HepG2 (cell line): ENCODE data around the gene MARVELD3. TPM values are rescaled to one million over a fixed set of nuclear protein-coding genes. Genes with fewer than 3 reads are reported as not detected.
"Not testable (repeated sequence)": the region's sequence is repeated elsewhere in the genome, so short reads cannot be mapped to it uniquely, and the experiment has no call there.

Experiments used
- ATAC-seq: fragments of 200-7000 bp; cut with Tn5 transposase; 3 replicates; pipeline ENCODE4 v1.9.1; 2020; ENCODE audit warnings: mild to moderate bottlenecking, moderate library complexity
- BruUV-seq: library from RNA; stranded (reverse); fragments of 400-500 nt; replicated peaks from 2 replicates; lab custom pipeline; 2021; lab: Mats Ljungman, UMichigan
- CTCF ChIA-PET: fragments of 300-600 bp; formaldehyde crosslinking; extraction: SDS; loops from one replicate; lab custom pipeline; 2021; ENCODE audit warnings: low total read pairs, inconsistent platforms, low intra/inter-chr PET ratio; lab: Yijun Ruan, JAX
- POLR2A ChIA-PET: fragments of 350-600 bp; sonication (Branson Sonifier 250); formaldehyde crosslinking; loops from one replicate; lab custom pipeline; 2020; ENCODE audit warnings: antibody characterized with exemption, inconsistent platforms; lab: Yijun Ruan, JAX
- DNase-seq: peaks from one replicate; pipeline ENCODE4 v3.0.0-alpha.2; 2015; ENCODE audit warnings: low spot score
- FAIRE-seq: peaks from 3 replicates; lab custom pipeline; 2011; peaks lifted over from hg19 to GRCh38; lab: Jason Lieb, UNC
- H2AFZ ChIP-seq: one replicate; pipeline ENCODE4 v1.6.1; 2011; ENCODE audit warnings: low read length, inconsistent platforms
- H3K27ac ChIP-seq: fragments of 300-600 bp; 3 replicates; pipeline ENCODE4 v1.8.0; 2011; ENCODE audit warnings: mixed run types, mild to moderate bottlenecking, mixed read lengths, low read length, inconsistent platforms; ENCODE audit not compliant: insufficient read depth; ENCODE audit errors: extremely low read length
- H3K27me3 ChIP-seq, 2 experiments: fragments of 200-600 bp in 1 of 2; 2 replicates in 1 of 2; 3 replicates in 1 of 2; pipeline versions ENCODE4 v1.6.0 to v1.8.0; 2011; ENCODE audit warnings: low read length in 2 of 2, mild to moderate bottlenecking in 2 of 2, moderate library complexity in 2 of 2, inconsistent platforms in 1 of 2; ENCODE audit not compliant: insufficient read depth in 2 of 2, control insufficient read depth in 1 of 2
- H3K36me3 ChIP-seq, 2 experiments: fragments of 200-600 bp in 1 of 2; replicated peaks in 1 of 2; 2 replicates in 1 of 2; 3 replicates in 1 of 2; pipeline versions ENCODE4 v1.5.1 to v1.8.0; 2011; ENCODE audit warnings: low read length in 2 of 2, inconsistent platforms in 1 of 2; ENCODE audit not compliant: insufficient read depth in 2 of 2, control insufficient read depth in 1 of 2
- H3K4me1 ChIP-seq: 2 replicates; pipeline ENCODE4 v1.5.1; 2012; ENCODE audit warnings: low read length, inconsistent platforms; ENCODE audit not compliant: insufficient read depth
- H3K4me2 ChIP-seq: 2 replicates; pipeline ENCODE4 v1.6.0; 2011; ENCODE audit warnings: low read depth, low read length, inconsistent platforms
- H3K4me3 ChIP-seq, 3 experiments: fragments of 200-600 bp in 1 of 3; sonication (generic), shearing (Covaris generic) in 1 of 3; replicated peaks in 1 of 3; 2 replicates each; pipeline ENCODE4 v1.5.1; 2011 to 2016; ENCODE audit warnings: low read length in 3 of 3, inconsistent platforms in 2 of 3, low read depth in 2 of 3, mild to moderate bottlenecking in 2 of 3, control low read depth in 1 of 3, mixed read lengths in 1 of 3; ENCODE audit not compliant: insufficient read depth in 1 of 3
- H3K79me2 ChIP-seq: one replicate; pipeline ENCODE4 v1.6.1; 2011; ENCODE audit warnings: low read length, inconsistent platforms; ENCODE audit not compliant: insufficient read depth
- H3K9ac ChIP-seq: 2 replicates; pipeline ENCODE4 v1.6.0; 2011; ENCODE audit warnings: mild to moderate bottlenecking, low read depth, low read length, inconsistent platforms; ENCODE audit not compliant: insufficient read depth
- H3K9me3 ChIP-seq: 2 replicates; pipeline ENCODE4 v1.5.1; 2012; ENCODE audit warnings: mild to moderate bottlenecking, low read length
- H4K20me1 ChIP-seq: 2 replicates; pipeline ENCODE4 v1.6.0; 2011; ENCODE audit warnings: inconsistent platforms, mild to moderate bottlenecking, low read length, moderate library complexity; ENCODE audit not compliant: insufficient read depth
- CEBPG ChIP-seq: IDR thresholded peaks from 2 replicates; pipeline ENCODE4 v1.6.1; 2016
- CREB1 ChIP-seq, 2 experiments: fragments of 450-650 bp in 1 of 2; IDR thresholded peaks; 2 replicates each; pipeline ENCODE4 v1.6.1; 2016 to 2017; ENCODE audit warnings: control low read depth in 1 of 2, mild to moderate bottlenecking in 1 of 2, missing compliant biosample characterization in 1 of 2, missing genetic modification characterization in 1 of 2
- CREM ChIP-seq, 2 experiments: sonication (generic) in 1 of 2; formaldehyde crosslinking in 1 of 2; IDR thresholded peaks; 2 replicates each; pipeline versions ENCODE4 v1.4.0 to v1.6.1; 2016 to 2020; ENCODE audit warnings: antibody characterized with exemption in 1 of 2, mild to moderate bottlenecking in 1 of 2, missing genetic modification reagents in 1 of 2
- EP300 ChIP-seq, 3 experiments: sonication (generic) in 1 of 3; formaldehyde crosslinking in 1 of 3; IDR thresholded peaks; 2 replicates each; pipeline versions ENCODE4 v1.5.1 to v1.6.1; 2011 to 2020; ENCODE audit warnings: low read depth in 2 of 3, low read length in 2 of 3, borderline replicate concordance in 1 of 3, improper control_type of control experiment in 1 of 3, mild to moderate bottlenecking in 1 of 3, missing genetic modification reagents in 1 of 3, moderate library complexity in 1 of 3
- FOSL1 ChIP-seq: sonication (generic); formaldehyde crosslinking; IDR thresholded peaks from 2 replicates; pipeline ENCODE4 v1.9.0; 2021; ENCODE audit warnings: missing genetic modification reagents, borderline replicate concordance
- HOXA5 ChIP-seq: sonication (generic); formaldehyde crosslinking; IDR thresholded peaks from 2 replicates; pipeline ENCODE4 v1.4.0; 2020; ENCODE audit warnings: missing genetic modification reagents
- KDM3A ChIP-seq: IDR thresholded peaks from 2 replicates; pipeline ENCODE4 v1.6.1; 2018; ENCODE audit warnings: low read depth, missing compliant biosample characterization
- KDM6A ChIP-seq: IDR thresholded peaks from 2 replicates; pipeline ENCODE4 v1.6.1; 2016; ENCODE audit warnings: low read depth
- MAFF ChIP-seq: IDR thresholded peaks from 2 replicates; pipeline ENCODE4 v1.6.1; 2011; ENCODE audit warnings: low read depth, low read length, improper control_type of control experiment
- PHF21A ChIP-seq: sonication (generic); formaldehyde crosslinking; IDR thresholded peaks from 2 replicates; pipeline ENCODE4 v1.5.0; 2020; ENCODE audit warnings: mild to moderate bottlenecking, missing genetic modification reagents
- RCOR2 ChIP-seq: IDR thresholded peaks from 2 replicates; pipeline ENCODE4 v1.6.1; 2016; ENCODE audit warnings: missing biosample characterization, missing genetic modification reagents
- SAP130 ChIP-seq: IDR thresholded peaks from 2 replicates; pipeline ENCODE4 v1.6.1; 2016; ENCODE audit warnings: low read depth
- SOX13 ChIP-seq, 3 experiments: fragments of 450-650 bp in 1 of 3; sonication (generic) in 1 of 3; formaldehyde crosslinking in 1 of 3; IDR thresholded peaks in 2 of 3; conservative IDR thresholded peaks in 1 of 3; 2 replicates each; pipeline versions ENCODE4 v1.5.0 to v1.6.1; 2016 to 2020; ENCODE audit warnings: antibody characterized with exemption in 1 of 3, mild to moderate bottlenecking in 1 of 3, missing compliant biosample characterization in 1 of 3, missing genetic modification reagents in 1 of 3, moderate library complexity in 1 of 3
- THAP11 ChIP-seq: IDR thresholded peaks from 2 replicates; pipeline ENCODE4 v1.6.1; 2016; ENCODE audit warnings: missing biosample characterization, missing genetic modification reagents
- YEATS2 ChIP-seq: sonication (generic); formaldehyde crosslinking; IDR thresholded peaks from 2 replicates; pipeline ENCODE4 v1.4.0; 2020; ENCODE audit warnings: missing genetic modification reagents, borderline replicate concordance
- WGBS: methylation state at CpG from one replicate; pipeline ENCODE4 v1.1.6; 2017; ENCODE audit warnings: low lambda C conversion rate; 5-methylcytosine and 5-hydroxymethylcytosine counted together
- in situ Hi-C: cut with HindIII; loops from 2 replicates; pipeline ENCODE4 v1.10.0; 2017; ENCODE audit warnings: low pct_unique_long_range_greater_than_20kb; ENCODE audit not compliant: extremely low pct_ligation_motif_present
- intact Hi-C: fragments of 100-400 bp; cut with micrococcal nuclease; formaldehyde crosslinking; loops from one replicate; pipeline ENCODE4 v1.10.0; 2022; ENCODE audit not compliant: unreplicated experiment
- polyA plus RNA-seq, 8 experiments: library from polyadenylated mRNA; depleted of rRNA in 3 of 8; stranded (reverse) in 7 of 8; unstranded in 1 of 8; fragments of >200 nt; fragmentation: Illumina TruSeq in 4 of 8; extraction: Trizol in 4 of 8; gene quantifications; 2 replicates each; pipeline versions ENCODE4 v1.2.1 to v1.2.3, GENCODE V29; 2011 to 2016; ENCODE audit warnings: low read depth in 4 of 8, missing spikeins in 1 of 8, mixed read lengths in 1 of 8; ENCODE audit not compliant: insufficient read depth in 1 of 8
- total RNA-seq, 5 experiments: library from RNA; depleted of rRNA; stranded (reverse); fragments of >200 nt; fragmentation: Illumina TruSeq; extraction: Trizol; gene quantifications; 2 replicates each; pipeline ENCODE4 v1.2.3, GENCODE V29; 2016; ENCODE audit warnings: low read depth in 1 of 5
- TF ChIP-seq, protein P1 (sequence below): sonication (generic); formaldehyde crosslinking; IDR thresholded peaks from 2 replicates; pipeline ENCODE4 v1.4.0; 2020; ENCODE audit warnings: mild to moderate bottlenecking, missing genetic modification reagents, borderline replicate concordance
- TF ChIP-seq, protein P2 (sequence below): sonication (generic); formaldehyde crosslinking; IDR thresholded peaks from 2 replicates; pipeline ENCODE4 v1.4.0; 2020; ENCODE audit warnings: missing genetic modification reagents, borderline replicate concordance

The MARVELD3 gene
- total and polyA plus RNA-seq, 2 of the 13 experiments (the other 11 are each of a cell fraction or from before 2014, with no cell fraction given) = 4.8 to 5.6 TPM

DNA sequence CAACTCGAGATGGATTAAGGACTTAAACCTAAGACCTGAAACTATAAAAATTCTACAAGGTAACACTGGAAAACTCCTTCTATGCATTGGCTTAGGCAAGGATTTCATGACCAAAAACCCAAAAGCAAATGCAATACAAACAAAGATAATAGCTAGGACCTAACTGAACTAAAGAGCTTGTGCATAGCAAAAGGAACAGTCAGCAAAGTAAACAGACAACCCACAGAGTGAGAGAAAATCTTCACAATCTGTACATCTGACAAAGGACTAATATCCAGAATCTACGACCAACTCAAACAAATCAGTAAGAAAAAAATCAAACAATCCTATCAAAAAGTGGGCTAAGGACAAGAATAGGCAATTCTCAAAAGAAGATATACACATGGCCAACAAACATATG, 27.6 kb upstream of the MARVELD3 start:
- H2AFZ ChIP-seq; ATAC-seq; CTCF ChIA-PET; H3K9ac ChIP-seq; H3K79me2 ChIP-seq; H3K9me3 ChIP-seq; H3K27me3 ChIP-seq; BruUV-seq; intact Hi-C loops; in situ Hi-C loops; H4K20me1 ChIP-seq; H3K36me3 ChIP-seq; TF ChIP-seq CREM (CRISPR knock-in tag; IDR thresholded peaks at IDR 0.05); EP300 (CRISPR knock-in tag; IDR thresholded peaks at IDR 0.05; ENCODE audit: borderline replicate concordance): not testable (repeated sequence)
- H3K4me1 ChIP-seq = peaks cover 83% of the 10 kb centered on the region
- DNase-seq = peak; percentile 84
- peak overlapping the region; percentile 47 for H3K27ac ChIP-seq
- peak overlapping the region in 1 of 3 experiments; percentile 11; a peak in 1 of 6 replicates for H3K4me3 ChIP-seq
- POLR2A ChIA-PET = interaction anchor here (0.6 to 2.6 kb wide), 8 partner anchors 9 to 464 kb away, joined by 3 to 19 read pairs (median 8); no protein-coding TSS in a partner anchor
- H3K4me2 ChIP-seq = peak overlapping the region; percentile 40
- WGBS = 0% methylated on average over 2 of the region's 2 CpGs
- peak; percentile 32 for FAIRE-seq
- TF ChIP-seq SAP130 (CRISPR knock-in tag) (peak; percentile 78), YEATS2 (CRISPR knock-in tag) (peak; percentile 29; the same call in 1 of the 2 replicates), HOXA5 (CRISPR knock-in tag) (peak; percentile 57; the same call in 1 of the 2 replicates), CREM (IDR thresholded peaks at IDR 0.05) (peak; percentile 61), CREB1 (IDR thresholded peaks at IDR 0.05) (0 out of 2 replicates have a peak, but pooled peaks have one; percentile 26), CREB1 (CRISPR knock-in tag; IDR thresholded peaks at IDR 0.05) (0 out of 2 replicates have a peak, but pooled peaks have one; percentile 18), CEBPG (CRISPR knock-in tag) (peak; percentile 62; the same call in 1 of the 2 replicates), SOX13 (IDR thresholded peaks at IDR 0.05) (peak; percentile 28; the same call in 1 of the 2 replicates), SOX13 (CRISPR knock-in tag; conservative IDR thresholded peaks at IDR 0.05 in 1 of 2, IDR thresholded peaks at IDR 0.05 in 1 of 2) (peak in 1 of 2 experiments; percentile 89; a peak in 2 of 4 replicates), THAP11 (CRISPR knock-in tag) (peak; percentile 40; the same call in 1 of the 2 replicates), MAFF (peak; percentile 69), RCOR2 (CRISPR knock-in tag) (peak; percentile 21; the same call in 1 of the 2 replicates), KDM3A (CRISPR knock-in tag) (0 out of 2 replicates have a peak, but pooled peaks have one; percentile 30), PHF21A (0 out of 2 replicates have a peak, but pooled peaks have one; percentile 30), EP300 (IDR thresholded peaks at IDR 0.05; ENCODE audit: low read depth in 2 of 2, low read length in 2 of 2) (peak in 1 of 2 experiments; percentile 75; a peak in 2 of 4 replicates), KDM6A (CRISPR knock-in tag) (0 out of 2 replicates have a peak, but pooled peaks have one; percentile 63), FOSL1 (CRISPR knock-in tag) (peak; percentile 92)
- TF ChIP-seq, protein P1, sequence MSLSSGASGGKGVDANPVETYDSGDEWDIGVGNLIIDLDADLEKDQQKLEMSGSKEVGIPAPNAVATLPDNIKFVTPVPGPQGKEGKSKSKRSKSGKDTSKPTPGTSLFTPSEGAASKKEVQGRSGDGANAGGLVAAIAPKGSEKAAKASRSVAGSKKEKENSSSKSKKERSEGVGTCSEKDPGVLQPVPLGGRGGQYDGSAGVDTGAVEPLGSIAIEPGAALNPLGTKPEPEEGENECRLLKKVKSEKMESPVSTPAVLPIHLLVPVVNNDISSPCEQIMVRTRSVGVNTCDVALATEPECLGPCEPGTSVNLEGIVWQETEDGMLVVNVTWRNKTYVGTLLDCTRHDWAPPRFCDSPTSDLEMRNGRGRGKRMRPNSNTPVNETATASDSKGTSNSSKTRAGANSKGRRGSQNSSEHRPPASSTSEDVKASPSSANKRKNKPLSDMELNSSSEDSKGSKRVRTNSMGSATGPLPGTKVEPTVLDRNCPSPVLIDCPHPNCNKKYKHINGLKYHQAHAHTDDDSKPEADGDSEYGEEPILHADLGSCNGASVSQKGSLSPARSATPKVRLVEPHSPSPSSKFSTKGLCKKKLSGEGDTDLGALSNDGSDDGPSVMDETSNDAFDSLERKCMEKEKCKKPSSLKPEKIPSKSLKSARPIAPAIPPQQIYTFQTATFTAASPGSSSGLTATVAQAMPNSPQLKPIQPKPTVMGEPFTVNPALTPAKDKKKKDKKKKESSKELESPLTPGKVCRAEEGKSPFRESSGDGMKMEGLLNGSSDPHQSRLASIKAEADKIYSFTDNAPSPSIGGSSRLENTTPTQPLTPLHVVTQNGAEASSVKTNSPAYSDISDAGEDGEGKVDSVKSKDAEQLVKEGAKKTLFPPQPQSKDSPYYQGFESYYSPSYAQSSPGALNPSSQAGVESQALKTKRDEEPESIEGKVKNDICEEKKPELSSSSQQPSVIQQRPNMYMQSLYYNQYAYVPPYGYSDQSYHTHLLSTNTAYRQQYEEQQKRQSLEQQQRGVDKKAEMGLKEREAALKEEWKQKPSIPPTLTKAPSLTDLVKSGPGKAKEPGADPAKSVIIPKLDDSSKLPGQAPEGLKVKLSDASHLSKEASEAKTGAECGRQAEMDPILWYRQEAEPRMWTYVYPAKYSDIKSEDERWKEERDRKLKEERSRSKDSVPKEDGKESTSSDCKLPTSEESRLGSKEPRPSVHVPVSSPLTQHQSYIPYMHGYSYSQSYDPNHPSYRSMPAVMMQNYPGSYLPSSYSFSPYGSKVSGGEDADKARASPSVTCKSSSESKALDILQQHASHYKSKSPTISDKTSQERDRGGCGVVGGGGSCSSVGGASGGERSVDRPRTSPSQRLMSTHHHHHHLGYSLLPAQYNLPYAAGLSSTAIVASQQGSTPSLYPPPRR (CRISPR knock-in tag) = peak; percentile 69; the same call in 1 of the 2 replicates
- TF ChIP-seq, protein P2, sequence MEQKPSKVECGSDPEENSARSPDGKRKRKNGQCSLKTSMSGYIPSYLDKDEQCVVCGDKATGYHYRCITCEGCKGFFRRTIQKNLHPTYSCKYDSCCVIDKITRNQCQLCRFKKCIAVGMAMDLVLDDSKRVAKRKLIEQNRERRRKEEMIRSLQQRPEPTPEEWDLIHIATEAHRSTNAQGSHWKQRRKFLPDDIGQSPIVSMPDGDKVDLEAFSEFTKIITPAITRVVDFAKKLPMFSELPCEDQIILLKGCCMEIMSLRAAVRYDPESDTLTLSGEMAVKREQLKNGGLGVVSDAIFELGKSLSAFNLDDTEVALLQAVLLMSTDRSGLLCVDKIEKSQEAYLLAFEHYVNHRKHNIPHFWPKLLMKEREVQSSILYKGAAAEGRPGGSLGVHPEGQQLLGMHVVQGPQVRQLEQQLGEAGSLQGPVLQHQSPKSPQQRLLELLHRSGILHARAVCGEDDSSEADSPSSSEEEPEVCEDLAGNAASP = peak; percentile 48; the same call in 1 of the 2 replicates
